OCI-LY7 (cell line): Measurements from ENCODE around the gene PROSER2.

Source experiments
- CTCF ChIP-seq: fragments of 200-600 bp; sonication (generic); conservative IDR thresholded peaks from 2 replicates; pipeline ENCODE4 v1.5.1; 2014; ENCODE audit warnings: mild to moderate bottlenecking, antibody characterized with exemption, low read length, moderate library complexity, mixed read lengths
- EZH2phosphoT487 ChIP-seq: fragments of 200-600 bp; sonication (generic); IDR thresholded peaks from 2 replicates; pipeline ENCODE4 v1.6.1; 2018; ENCODE audit warnings: low read depth, borderline replicate concordance, mild to moderate bottlenecking, mixed run types, antibody characterized with exemption, low read length, moderate library complexity, mixed read lengths

- TF ChIP-seq CTCF (no peak), EZH2phosphoT487 (no peak)
Observed at GRCh38 chr10:11893749-11894278, 70.7 kb downstream of the PROSER2 start.
